NCI-H2107 treated with DMSO at 0.1 percent for 48 hours (cell line): ENCODE measurements around the gene RAPSN.

ENCODE experiments used
- DNase-seq: peaks from one replicate; lab custom pipeline; 2025; ENCODE audit not compliant: unreplicated experiment; lab: John Stamatoyannopoulos, UW

The RAPSN gene

GRCh38 chr11:47435687-47436086 is 13.2 kb downstream of the RAPSN start:
- no peak for DNase-seq

- DNase-seq = no peak
These were observed 14.7 kb downstream of the RAPSN start for GRCh38 chr11:47434011-47434786.

DNA sequence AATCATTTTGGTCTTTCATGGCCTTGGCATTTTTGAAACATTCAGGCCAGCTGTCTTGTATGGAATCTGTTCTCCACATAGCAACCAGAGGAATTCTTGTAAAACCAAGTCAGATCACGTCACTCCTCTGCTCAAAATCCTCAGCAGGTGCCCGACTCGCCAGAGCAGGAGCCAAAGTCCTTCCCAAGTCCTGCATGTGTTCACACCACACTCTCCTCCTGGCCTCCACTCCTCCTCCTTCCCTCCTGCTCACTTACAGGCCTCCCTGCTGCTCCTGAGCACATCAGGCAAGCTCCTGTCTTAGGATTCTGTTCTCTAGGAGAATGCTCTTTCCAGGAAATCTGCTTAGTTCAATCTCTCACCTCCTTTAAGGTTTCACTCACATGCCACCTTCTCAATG is 15.8 kb downstream of the RAPSN start:
- no peak for DNase-seq

DNA sequence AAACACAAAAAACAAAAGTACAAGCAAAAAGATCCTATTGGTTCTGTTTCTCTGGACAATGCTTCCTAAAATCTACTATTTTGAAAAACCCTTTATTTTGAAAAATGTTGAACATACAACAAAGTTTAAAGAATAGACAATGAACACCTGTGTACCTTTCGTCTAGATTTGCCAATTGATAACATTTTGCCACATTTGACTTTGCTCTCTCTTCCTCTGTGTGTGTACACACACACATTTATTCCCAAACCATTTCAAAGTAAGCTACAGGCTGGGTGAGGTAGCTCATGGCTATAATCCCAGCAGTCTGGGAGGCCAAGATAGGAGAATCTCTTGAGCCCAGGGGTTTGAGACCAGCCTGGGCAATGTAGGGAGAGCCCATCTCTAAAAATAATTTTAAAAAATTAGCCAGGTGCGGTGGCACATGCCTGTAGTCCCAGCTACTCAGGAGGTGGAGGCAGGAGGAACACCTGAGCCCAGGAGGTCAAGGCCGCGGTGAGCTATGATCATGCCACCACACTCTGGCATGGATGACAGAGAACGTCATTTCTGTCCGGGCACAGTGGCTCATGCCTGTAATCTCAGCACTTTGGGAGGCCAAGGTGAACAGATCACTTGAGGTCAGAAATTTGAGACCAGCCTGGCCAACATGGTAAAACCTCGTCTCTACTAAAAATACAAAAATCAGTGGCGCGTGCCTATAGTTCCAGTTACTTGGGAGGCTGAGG is 17.4 kb downstream of the RAPSN start:
- no peak for DNase-seq

DNA sequence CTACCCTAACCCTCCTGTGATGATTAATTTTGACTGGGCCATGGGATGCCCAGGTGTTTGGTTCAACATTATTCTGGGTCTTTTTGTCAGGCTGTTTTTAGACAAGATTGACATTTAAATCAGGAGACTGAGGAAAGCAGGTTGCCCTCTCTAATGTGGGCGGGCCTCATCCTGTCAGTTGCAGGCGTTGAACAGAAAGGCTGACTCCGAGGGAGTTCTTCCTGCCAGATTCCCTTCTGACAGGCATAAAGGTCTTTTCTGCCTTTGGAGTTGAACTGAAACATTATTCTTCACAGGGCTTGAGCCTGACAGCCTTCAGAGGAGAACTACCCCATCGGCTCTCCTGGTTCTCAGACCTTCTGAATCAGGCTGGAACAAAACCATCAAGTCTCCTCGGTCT is 18.4 kb downstream of the RAPSN start:
- DNase-seq = no peak

DNA sequence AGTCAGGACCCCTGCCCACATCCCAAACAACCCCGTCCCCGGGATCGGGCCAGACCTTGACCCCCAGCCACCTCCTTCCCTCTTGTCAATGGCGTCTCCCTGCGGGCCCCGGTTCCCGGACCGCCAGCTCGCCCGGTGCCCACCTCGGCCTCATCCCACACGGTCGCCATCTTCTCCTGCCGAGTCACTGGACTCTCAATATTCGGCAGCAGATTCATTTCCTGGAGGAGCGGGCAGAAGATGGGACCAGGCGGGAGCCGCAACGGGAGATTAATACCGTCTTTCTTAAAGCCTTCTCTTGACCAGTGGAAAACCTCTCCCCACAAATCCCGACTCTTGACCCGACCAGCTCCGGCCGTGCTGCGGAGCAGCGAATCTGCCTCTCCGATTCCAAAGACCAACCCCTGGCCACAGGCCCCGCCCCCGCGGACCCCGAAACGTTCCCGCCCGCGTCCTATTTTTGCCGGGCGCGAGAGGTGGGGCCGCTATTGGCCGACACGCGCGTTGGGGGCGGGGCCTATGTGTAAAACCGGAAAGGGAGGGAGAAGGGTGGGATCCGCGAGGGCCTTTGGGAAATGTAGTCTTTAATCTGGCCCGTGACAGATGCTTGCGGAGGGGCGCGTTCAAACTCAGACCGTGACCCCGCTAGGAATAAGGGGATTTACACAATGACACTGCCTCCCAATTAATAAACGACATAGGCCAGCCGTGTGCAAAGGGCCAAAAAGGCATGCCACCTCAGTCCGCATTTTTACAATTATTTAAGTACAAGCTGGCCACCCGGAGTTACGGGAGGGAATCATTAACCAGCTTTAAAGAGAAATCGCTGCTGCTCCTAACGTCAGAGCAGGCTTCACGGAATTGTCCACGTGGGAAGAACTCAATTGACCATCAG is 22.6 kb downstream of the RAPSN start, which contains the start of gene PSMC3:
TSS of gene PSMC3 (minus strand) at position 378 of the 895 bp plus-strand sequence. CDS start at position 218, 160 bp downstream.
- DNase-seq = peak; percentile 90

- no peak for DNase-seq
These were observed 23.3 kb downstream of the RAPSN start for GRCh38 chr11:47425611-47426010.

DNA sequence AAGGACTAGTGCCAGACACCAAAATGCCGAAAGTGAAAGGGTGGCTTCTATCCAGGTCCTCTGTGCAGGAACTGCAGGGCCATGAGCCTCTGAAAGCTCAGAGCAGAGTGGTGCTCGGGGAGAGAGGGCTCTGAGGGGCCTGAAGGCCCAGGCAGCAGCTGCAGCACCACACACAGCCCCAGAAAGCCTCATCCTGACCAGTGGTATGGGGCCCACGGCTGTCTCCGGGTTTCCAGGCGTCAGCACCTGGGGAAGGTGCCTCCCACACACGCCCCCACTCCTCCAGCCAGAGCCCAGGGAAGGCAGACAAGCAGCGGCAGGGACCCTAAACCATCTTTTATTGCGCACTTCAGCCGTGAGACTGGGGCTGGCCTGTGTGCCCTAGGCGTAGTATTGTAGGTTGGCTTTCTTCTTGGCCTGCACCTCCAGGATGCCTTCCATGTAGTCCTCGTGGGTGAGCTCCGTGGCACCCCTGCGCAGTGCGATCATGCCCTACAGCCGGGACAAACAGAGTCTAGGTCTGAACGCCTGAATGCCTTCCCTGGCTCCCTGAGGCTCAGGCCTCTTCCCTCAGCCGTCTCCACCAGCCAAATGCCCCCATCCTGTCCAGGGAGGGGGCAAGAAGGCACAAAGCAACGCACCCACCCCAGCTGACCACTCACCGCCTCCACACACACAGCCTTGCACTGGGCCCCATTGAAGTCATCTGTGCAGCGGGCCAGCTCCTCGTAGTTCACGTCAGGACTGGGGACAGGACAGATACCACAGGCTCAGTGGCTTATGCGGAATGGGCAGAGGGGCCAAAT is 30.3 kb downstream of the RAPSN start:
- DNase-seq = no peak

GRCh38 chr11:47417712-47418111 is 31.2 kb downstream of the RAPSN start:
- no peak for DNase-seq

GRCh38 chr11:47415949-47416472 is 32.9 kb downstream of the RAPSN start:
- DNase-seq = no peak

DNA sequence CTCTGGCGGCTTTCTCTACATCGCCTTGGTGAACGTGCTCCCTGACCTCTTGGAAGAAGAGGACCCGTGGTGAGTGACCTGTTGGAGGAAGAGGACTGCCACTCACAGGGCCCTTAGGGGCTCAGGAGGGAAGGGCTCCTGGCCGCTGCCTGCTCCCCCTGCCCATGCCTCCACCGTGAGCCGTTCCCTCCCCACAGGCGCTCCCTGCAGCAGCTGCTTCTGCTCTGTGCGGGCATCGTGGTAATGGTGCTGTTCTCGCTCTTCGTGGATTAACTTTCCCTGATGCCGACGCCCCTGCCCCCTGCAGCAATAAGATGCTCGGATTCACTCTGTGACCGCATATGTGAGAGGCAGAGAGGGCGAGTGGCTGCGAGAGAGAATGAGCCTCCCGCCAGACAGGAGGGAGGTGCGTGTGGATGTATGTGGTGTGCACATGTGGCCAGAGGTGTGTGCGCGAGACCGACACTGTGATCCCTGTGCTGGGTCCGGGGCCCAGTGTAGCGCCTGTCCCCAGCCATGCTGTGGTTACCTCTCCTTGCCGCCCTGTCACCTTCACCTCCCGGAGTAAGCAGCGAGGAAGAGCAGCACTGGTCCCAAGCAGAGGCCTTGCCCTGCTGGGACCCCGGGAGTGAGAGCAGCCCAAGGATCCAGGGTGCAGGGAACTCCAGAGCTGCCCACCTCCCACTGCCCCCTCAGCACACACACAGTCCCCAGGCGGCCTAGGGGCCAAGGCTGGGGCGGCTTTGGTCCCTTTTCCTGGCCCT is 33.7 kb downstream of the RAPSN start:
- DNase-seq = no peak

- DNase-seq = no peak
These were observed 34.3 kb downstream of the RAPSN start for GRCh38 chr11:47414685-47415070.

DNA sequence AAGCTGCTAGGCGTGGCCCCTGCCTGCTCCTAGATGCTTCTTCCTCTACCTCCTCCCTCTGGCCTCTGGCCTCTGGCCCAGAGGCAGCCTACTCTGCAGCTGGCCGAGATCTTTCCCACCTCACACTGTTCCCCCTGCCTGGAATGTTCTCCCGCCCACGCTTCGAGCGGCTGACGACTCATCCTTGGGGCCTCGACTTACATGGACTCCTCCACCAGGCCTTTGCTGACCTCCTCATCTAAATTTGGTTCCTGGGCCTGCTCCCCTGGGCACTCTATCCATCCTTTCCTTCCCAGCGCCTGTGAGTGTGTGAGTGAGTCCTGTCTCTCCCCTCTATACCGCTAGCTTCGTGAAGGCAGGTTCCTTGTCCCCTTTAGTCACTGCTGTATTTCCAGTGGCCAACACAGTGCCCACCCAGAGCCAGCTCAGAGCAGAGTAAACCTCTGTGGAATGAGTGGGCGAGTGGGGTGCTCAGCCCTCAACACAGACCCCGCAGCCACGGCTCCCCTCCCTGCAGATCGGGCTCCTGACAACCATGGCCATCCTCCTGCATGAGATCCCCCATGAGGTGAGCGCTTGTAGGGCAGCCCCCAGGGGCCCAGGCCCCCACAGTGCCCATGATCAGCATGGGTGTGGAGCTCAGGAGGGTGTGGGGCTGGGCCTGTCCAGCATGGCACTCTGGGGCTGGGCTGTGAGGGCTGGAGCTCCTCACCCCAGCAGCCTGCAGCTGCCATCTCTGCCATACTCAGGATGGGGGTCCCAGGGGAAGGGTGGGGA is 34.8 kb downstream of the RAPSN start:
- no peak for DNase-seq

- DNase-seq = no peak
These were observed 35.6 kb downstream of the RAPSN start for GRCh38 chr11:47413351-47413750.

DNA sequence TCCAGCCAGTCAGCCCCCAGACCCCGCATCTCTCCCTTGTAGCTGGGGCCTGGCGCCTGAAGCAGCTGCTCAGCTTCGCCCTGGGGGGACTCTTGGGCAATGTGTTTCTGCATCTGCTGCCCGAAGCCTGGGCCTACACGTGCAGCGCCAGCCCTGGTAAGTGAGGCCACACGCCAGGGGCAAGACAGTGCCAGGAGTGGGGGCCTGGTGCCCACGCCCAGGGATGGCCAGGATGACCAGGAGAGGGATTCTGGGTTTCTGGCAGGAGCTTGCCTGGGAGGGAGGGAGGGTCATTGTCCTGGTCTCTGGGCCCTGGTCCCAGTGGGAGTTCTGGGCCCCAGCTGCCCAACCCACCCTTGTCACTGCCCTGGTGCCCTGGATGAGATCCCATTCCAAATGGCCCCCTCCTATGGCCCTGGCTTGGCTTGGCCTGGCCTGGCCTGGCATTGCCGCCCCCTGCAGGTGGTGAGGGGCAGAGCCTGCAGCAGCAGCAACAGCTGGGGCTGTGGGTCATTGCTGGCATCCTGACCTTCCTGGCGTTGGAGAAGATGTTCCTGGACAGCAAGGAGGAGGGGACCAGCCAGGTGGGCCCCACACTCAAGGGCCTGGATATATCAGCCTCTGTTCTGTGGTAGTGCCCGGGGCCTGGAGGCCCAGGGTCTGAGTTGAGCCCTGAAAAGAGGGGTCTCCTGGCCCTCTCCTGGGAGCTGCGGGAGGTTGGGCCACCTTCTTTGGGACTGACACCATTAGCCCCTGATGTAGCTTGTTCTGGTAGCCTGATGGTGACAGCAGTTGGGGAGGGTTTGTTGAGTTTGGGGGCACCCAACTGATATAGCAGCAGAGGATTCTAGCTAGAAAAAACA is 36.8 kb downstream of the RAPSN start:
- DNase-seq = no peak

GRCh38 chr11:47410370-47411264 is 38.3 kb downstream of the RAPSN start:
- DNase-seq = no peak
